Measurements from ENCODE around the gene ATOSA. TPM values are rescaled to one million over a fixed set of nuclear protein-coding genes. Genes with fewer than 3 reads are reported as not detected.
A peak's percentile ranks its signal among the peaks of the same experiment; 100 is the strongest.

The ATOSA gene
- total and polyA plus RNA-seq, 2 experiments from 2014 or later = 6.8 to 26.0 TPM

DNA sequence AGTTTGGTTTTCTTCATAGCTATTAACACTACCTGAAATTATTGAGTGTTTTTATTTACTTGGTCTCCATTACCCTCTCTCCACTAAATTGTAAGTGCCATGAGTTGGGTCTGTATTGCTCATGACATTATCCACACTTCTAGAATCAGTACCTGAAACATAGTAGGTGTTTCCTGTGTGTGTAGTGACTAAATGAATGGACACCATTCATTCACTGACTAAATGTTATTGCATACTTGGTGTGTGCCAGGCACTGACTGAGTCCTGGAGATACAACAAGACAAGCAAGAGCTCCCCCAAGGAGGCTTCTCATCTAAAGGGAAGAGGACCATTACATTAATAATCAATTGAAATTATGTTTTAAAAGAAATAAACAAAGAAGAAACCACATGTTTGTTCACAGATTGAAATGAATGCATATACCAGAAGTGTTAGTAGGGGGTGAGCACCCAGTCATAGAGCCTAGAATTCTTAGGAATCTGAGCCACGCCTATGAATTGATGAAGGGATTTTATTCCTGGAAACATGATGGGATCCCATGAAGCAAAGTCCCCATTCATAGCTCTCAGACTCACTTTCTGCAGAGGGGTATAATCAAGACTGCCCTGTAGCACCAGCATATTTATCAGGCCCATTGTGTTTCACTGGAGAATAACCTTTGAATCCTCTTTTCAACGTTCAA, 31.7 kb upstream of the ATOSA start:
- no peak overlapping the region for H2AFZ ChIP-seq
- no peaks in the 10 kb centered on the region for H3K79me2 ChIP-seq
- TF ChIP-seq EZH2phosphoT487 (IDR thresholded peaks at IDR 0.05; ENCODE audit: low read depth, severe bottlenecking, unreplicated experiment) (no peak), EZH2 (IDR thresholded peaks at IDR 0.05; ENCODE audit: borderline replicate concordance) (no peak), CTCF (IDR thresholded peaks at IDR 0.05; ENCODE audit: poor library complexity) (no peak)
- DNase-seq (ENCODE audit: low spot score) = no peak
- H3K4me1 ChIP-seq (ENCODE audit: insufficient read depth) = no peaks in the 10 kb centered on the region
- 68% methylated on average over 2 of the region's 2 CpGs for WGBS (ENCODE audit: low lambda C conversion rate, missing lambda C conversion rate)
- no peaks in the 10 kb centered on the region for H3K36me3 ChIP-seq (replicated peaks; ENCODE audit: insufficient read depth, low read depth)
- H3K4me3 ChIP-seq = no peak overlapping the region
- H3K9me3 ChIP-seq (ENCODE audit: low read depth) = no peaks in the 10 kb centered on the region
- no peaks in the 10 kb centered on the region for H3K9me2 ChIP-seq (replicated peaks; ENCODE audit: insufficient read depth)
- no peak overlapping the region for H3K4me2 ChIP-seq
- H3K27ac ChIP-seq = no peak overlapping the region
- no peaks in the 10 kb centered on the region for H4K20me1 ChIP-seq (ENCODE audit: insufficient read depth, poor library complexity, severe bottlenecking)
- H3K27me3 ChIP-seq = no peaks in the 10 kb centered on the region

GRCh38 chr15:52710050-52710707, 31.0 kb upstream of the ATOSA start:
- Histone ChIP-seq H3K27ac (peak overlapping the region; percentile 32), H3K9me2 (replicated peaks; ENCODE audit: insufficient read depth) (no peaks in the 10 kb centered on the region), H4K20me1 (ENCODE audit: insufficient read depth, poor library complexity, severe bottlenecking) (no peaks in the 10 kb centered on the region), H3K4me2 (peak overlapping the region; percentile 68), H3K36me3 (replicated peaks; ENCODE audit: insufficient read depth, low read depth) (no peaks in the 10 kb centered on the region), H3K79me2 (no peaks in the 10 kb centered on the region), H3K4me3 (no peak overlapping the region), H3K9me3 (ENCODE audit: low read depth) (no peaks in the 10 kb centered on the region), H2AFZ (peak overlapping the region; percentile 20), H3K4me1 (ENCODE audit: insufficient read depth) (no peaks in the 10 kb centered on the region), H3K27me3 (no peaks in the 10 kb centered on the region)
- WGBS (ENCODE audit: low lambda C conversion rate, missing lambda C conversion rate) = 96% methylated on average over 1 of the region's 1 CpG
- TF ChIP-seq EZH2 (IDR thresholded peaks at IDR 0.05; ENCODE audit: borderline replicate concordance) (no peak), CTCF (IDR thresholded peaks at IDR 0.05; ENCODE audit: poor library complexity) (no peak), EZH2phosphoT487 (IDR thresholded peaks at IDR 0.05; ENCODE audit: low read depth, severe bottlenecking, unreplicated experiment) (no peak)
- DNase-seq (ENCODE audit: low spot score) = no peak

DNA sequence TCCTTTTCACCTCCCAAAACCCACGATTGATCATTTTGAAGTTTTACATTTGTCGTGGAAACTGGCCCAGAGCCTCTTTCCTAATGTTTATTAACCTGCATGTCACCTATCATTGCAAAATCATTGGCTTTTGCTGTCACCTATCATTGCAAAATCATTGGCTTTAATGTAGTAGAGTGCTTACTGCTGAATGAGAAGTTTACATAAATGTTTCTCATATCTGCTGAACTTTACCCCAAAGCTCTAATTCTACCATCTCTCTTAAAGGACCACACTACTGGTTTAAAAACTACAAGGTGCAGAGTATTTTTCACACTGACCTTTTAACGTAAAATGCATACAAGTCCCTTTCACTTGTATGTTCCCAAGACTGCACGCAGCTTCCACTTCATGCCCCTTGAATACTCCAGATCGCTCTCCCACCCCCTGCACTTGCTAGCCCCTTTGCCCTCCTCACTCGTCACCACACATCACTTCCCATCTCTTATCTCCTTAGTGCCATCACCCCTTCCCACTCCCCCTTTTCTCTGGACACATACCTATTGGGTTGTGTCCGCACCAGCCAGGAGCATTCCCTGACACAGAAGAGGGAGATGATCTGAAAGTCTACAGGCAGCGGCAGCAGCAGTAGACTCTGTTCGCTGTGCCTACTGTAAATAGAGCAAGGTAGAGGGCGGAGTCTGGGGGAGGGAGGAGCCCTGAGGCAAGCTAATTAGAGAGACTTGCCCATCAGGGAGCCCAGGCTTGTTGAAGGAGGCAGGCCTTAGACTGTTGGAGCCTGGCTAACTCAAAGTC, 30.2 kb upstream of the ATOSA start:
- Histone ChIP-seq H3K9me3 (ENCODE audit: low read depth) (no peaks in the 10 kb centered on the region), H3K27me3 (no peaks in the 10 kb centered on the region), H3K4me1 (ENCODE audit: insufficient read depth) (no peaks in the 10 kb centered on the region), H3K36me3 (replicated peaks; ENCODE audit: insufficient read depth, low read depth) (no peaks in the 10 kb centered on the region), H2AFZ (peak overlapping the region; percentile 20), H3K79me2 (no peaks in the 10 kb centered on the region), H3K4me3 (no peak overlapping the region), H4K20me1 (ENCODE audit: insufficient read depth, poor library complexity, severe bottlenecking) (no peaks in the 10 kb centered on the region), H3K4me2 (peak overlapping the region; percentile 68), H3K9me2 (replicated peaks; ENCODE audit: insufficient read depth) (no peaks in the 10 kb centered on the region), H3K27ac (peak overlapping the region; percentile 58)
- peak; percentile 80 for DNase-seq (ENCODE audit: low spot score)
- TF ChIP-seq EZH2 (IDR thresholded peaks at IDR 0.05; ENCODE audit: borderline replicate concordance) (no peak), EZH2phosphoT487 (IDR thresholded peaks at IDR 0.05; ENCODE audit: low read depth, severe bottlenecking, unreplicated experiment) (no peak), CTCF (IDR thresholded peaks at IDR 0.05; ENCODE audit: poor library complexity) (no peak)
- 39% methylated on average over 10 of the region's 10 CpGs for WGBS (ENCODE audit: low lambda C conversion rate, missing lambda C conversion rate)
